Renal cortical epithelial cell (primary cell): Measurements from ENCODE around the gene TMEM50A. TPM values are rescaled to one million over a fixed set of nuclear protein-coding genes. Genes with fewer than 3 reads are reported as not detected.
"Not testable (repeated sequence)": the region's sequence is repeated elsewhere in the genome, so short reads cannot be mapped to it uniquely, and the experiment has no call there.

Source experiments
- DNase-seq: peaks from one replicate; pipeline ENCODE4 v3.0.0-alpha.2; 2011; ENCODE audit warnings: low read depth
- total RNA-seq: library from RNA; depleted of rRNA; stranded (reverse); fragments of >200 nt; gene quantifications from 2 replicates; pipeline ENCODE4 v1.2.3, GENCODE V29; 2014

TMEM50A gene
- total RNA-seq = 164 and 170 TPM in 2 replicates

GRCh38 chr1:25338188-25338981, at the start of gene TMEM50A:
TMEM50A (plus strand) TSS chr1:25338334; CDS start chr1:25340487, 2,153 bp downstream.
- DNase-seq = peak; percentile 62

GRCh38 chr1:25288573-25289101, 49.5 kb upstream of the TMEM50A start:
- DNase-seq = not testable (repeated sequence)

- not testable (repeated sequence) for DNase-seq
These were observed 48.1 kb upstream of the TMEM50A start for GRCh38 chr1:25290043-25290442.

DNA sequence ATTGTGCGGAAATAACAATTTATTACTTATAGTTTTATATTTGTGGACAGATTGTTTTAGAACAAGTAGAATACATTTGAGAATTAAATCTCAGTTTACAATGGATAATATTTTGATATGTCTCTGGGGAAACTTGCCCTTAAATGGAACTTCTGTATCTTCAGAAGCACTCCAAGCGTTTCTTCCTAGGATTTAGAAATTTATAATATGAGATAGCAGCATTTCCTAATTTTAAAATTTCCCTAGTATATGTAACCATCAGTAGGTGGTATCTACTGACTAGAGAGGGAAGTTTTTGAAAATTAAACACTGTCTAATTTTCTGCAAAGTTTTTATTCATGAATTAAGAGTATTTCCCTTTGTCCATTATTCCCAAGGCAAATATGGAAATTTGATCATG, 44.7 kb upstream of the TMEM50A start:
- DNase-seq = not testable (repeated sequence)

DNA sequence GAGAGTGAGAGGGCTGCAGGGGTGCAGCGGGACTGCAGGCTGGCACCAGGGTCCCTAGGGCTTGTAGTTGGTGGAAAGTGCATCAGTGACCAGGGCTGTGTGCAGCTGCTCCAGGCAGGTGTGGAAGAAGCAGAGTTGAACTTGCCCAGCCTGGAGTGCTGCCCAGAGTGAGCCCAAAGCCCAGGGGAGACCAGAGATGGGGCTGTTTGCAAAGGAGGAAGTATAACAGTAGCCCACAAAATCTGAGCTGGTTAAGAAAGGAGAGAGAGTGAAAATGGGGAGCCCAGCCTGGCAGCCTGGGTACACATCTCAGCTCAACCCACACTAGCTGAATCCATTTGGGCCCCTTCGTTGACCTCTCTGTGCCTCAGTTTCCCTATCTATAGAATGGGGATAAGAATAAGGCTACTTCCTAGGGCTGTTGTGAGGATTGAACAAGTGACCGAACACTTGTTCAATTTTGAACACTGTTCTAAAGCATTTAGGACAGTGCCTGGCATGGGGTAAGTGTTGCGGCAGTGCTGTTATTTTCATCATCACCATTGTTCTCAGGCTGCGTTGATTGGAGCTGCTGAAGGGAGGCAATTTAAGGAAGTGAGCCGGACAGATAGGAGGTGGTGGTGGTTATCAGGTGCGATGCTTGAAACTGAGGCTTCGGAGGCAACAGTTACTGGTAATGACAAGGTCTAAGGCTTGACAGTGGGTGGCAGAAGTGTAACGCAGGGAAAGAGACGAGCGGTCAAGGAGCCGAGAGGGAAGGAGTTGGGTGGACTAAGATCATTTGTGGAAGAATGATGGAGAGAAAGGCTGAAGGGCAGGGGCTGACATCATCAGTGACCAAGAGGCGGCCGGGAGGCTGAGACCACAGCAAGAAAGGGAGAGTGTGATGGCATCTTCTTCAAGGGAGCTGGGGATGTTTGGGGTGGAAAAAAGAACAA, 43.0 kb upstream of the TMEM50A start:
- not testable (repeated sequence) for DNase-seq

DNA sequence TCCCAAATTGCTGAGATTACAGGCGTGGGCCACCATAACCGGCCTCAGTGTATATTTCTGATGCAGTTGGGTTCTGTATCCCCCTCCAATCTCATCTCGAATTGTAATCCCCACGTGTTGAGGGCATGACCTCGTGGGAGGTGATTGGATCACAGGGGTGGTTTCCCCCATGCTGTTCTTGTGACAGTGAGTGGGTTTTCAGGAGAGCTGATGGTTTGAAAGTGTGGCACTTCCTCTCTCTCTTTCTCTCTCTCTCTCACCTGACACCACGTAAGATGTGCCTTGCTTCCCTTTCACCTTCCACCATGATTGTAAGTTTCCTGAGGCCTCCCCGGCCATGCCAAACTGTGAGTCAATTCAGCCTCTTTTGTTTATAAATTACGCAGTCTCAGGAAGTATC, 41.6 kb upstream of the TMEM50A start:
- DNase-seq = not testable (repeated sequence)

GRCh38 chr1:25300729-25301128, 37.4 kb upstream of the TMEM50A start:
- not testable (repeated sequence) for DNase-seq

- DNase-seq = not testable (repeated sequence)
These were observed 35.8 kb upstream of the TMEM50A start for GRCh38 chr1:25302330-25302729.

- DNase-seq = not testable (repeated sequence)
These were observed 33.2 kb upstream of the TMEM50A start for GRCh38 chr1:25304936-25305335.

DNA sequence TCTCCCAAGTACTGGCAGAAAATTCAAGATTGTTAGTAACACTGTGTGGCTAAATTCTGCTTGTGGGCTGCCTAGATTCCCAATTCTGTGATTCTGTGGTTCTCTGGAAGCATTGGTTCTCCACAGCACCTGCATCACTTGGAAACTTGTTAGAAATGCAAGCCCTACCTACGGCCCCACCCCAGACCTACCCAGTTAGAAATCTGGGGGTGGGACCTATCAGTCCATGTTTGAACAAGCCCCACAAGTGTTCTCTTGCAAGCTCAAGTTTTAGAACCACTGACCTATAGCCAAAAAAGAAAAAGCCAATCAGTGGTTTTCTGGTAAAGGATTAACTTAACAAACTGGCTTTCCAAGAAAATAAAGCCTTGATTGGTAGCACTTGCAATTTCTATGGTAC, 30.0 kb upstream of the TMEM50A start:
- DNase-seq = not testable (repeated sequence)

DNA sequence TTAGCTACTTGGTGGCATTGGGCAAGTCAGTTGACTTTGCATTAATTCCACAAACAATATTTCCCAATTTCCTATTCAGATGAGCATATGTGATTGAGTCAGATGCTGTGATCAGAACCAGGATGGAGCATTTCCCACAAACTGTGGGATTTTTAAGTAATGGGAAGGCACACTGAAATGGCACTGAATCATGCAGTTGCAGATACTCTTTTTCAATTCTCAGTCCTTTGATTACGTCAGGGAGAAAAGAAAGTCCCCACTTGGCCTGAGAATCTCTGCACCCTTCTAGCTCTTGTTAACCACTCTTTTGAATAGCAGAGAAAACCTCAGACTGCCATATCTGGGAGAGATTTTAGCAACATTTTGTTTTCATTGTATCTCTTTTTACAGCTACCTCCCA, 29.0 kb upstream of the TMEM50A start:
- not testable (repeated sequence) for DNase-seq

DNA sequence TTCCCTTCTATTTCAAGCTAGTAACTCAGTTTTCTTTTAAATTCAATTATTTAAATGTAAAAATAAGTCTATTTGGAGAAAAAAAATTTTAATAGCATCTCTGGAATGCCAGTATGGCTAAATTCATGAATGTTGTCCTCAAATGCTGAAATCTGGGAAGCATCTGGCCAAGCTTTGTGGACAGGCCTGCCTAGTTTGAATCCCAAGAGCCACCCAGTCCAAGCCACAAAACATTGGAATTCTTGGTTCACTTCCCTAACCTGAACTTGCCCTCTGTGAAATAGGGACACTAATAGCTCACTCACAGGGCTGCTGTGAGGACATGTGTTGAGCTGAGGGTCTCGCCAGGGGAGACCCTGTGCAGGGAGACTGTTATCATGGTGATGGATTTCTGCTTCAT, 28.6 kb upstream of the TMEM50A start:
- not testable (repeated sequence) for DNase-seq

- DNase-seq = not testable (repeated sequence)
These were observed 25.2 kb upstream of the TMEM50A start for GRCh38 chr1:25312806-25313470.

DNA sequence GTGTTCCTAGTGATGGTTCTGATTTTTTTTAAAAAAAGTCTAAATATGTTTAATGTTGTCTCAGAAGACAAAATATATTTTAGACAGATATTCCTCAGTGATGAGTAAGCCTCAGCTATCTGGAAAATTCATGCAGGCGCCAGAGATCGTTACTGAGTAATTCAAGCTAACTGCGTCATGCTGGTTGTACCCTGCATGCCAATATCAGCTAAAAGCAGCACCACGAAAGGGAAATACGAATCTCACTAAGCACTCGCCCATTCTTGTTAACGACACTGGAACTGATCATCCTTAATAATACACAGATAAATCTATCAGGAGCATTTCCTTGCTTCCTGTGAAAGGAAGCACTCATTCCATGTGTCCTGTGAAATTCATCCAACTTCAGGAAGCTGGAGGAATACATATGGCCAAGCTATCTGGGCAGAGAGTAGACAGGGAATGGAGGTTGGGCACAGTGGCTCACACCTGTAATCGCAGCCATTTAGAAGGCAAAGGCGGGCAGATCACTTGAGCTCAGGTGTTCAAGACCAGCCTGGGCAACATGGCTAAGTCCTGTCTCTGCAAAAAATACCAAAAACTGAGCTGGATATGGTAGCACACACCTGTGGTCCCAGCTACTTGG, 17.7 kb upstream of the TMEM50A start:
- peak; percentile 15 for DNase-seq

DNA sequence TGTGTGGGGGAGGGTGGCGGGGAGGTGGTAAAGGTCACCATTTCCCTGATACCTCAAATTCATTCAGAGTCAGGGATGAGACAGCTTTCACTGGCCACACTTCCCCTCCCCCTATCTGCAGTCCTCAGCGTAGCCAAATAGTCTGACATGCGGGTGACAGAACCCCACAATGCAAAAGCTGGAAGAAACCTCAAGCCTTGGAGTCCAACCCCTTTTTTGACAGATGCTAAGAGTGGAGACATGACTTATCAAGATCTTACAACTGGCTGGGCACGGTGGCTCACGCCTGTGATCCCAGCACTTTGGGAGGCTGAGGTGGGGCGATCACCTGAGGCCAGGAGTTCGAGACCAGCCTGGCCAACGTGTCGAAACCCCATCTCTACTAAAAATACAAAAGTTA, 16.0 kb upstream of the TMEM50A start:
- not testable (repeated sequence) for DNase-seq

- DNase-seq = not testable (repeated sequence)
These were observed 13.7 kb upstream of the TMEM50A start for GRCh38 chr1:25324407-25324806.

- not testable (repeated sequence) for DNase-seq
These were observed 10.0 kb upstream of the TMEM50A start for GRCh38 chr1:25327864-25328790.

DNA sequence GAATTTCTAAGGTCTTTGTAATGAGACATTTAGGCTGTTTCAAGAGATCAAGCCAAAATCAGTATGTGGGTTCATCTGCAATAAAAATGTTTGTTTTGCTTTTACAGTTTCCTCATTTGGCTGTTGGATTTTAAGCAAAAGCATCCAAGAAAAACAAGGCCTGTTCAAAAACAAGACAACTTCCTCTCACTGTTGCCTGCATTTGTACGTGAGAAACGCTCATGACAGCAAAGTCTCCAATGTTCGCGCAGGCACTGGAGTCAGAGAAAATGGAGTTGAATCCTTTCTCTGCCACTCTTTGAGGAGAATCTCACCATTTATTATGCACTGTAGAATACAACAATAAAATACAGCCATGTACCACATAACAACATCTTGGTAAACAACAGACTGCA, 9.3 kb upstream of the TMEM50A start:
- not testable (repeated sequence) for DNase-seq

DNA sequence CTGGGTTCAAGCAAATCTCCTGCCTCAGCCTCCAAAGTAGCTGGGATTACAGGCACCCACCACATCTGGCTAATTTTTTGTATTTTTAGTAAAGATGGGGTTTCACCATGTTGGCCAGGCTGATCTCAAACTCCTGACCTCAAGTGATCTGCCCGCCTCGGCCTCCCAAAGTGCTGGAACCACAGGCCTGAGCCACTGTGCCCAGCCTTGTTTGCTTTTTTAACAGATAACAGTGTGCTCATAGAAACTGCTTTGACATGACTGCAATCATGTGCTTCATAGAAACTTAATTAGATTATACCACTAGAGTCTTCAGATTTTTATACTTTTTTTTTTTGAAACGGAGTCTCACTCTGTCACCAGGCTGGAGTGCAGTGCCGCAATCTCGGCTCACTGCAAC, 8.8 kb upstream of the TMEM50A start:
- not testable (repeated sequence) for DNase-seq

DNA sequence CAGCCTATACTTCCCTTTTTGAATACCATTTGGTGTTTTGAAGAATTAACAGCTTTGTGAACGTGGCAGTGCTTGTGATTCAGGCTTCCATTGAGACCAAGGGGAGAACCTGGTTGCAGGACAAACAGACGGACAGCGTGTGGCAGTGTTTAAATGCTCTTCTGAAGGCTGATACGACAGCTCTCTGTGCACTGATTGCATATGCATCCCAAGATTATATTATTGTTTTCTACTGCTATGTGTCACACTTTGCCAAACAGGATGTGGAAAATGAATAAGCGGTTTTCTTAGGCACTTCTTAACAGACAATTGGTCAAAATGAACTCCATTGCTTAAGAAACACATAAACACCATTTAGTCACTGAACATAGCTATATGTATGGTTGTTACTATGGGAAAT, 8.2 kb upstream of the TMEM50A start:
- DNase-seq = peak; percentile 31
